ENCODE results near the gene TTC39C.

DNA sequence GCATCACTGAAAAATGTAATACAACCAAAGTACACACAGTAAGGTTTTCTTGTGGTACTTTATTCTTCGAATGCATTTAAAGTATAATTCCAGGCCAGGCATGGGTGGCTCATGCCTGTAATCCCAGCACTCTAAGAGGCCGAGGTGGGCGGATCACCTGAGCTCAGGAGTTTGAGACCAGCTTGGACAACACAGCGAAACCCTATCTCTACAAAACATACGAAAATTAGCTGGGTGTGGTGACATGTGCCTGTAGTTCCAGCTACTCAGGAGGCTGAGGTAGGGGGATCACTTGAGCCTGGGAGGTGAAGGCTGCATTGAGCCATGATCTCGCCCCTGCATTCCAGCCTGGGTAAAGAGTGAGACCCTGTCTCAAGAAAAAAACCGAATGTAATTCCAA lies 3.9 kb upstream of the TTC39C start:
- TF ChIP-seq CTCF (IDR thresholded peaks at IDR 0.05) (no peak), ZFX (IDR thresholded peaks at IDR 0.05; ENCODE audit: borderline replicate concordance) (no peak)

Data from 22Rv1 (cell line).